ENCODE measurements around the gene WWC2. TPM values are rescaled to one million over a fixed set of nuclear protein-coding genes. Genes with fewer than 3 reads are reported as not detected.

WWC2 gene
- polyA plus RNA-seq, 1 donor from 2014 or later: 0.29 TPM

DNA sequence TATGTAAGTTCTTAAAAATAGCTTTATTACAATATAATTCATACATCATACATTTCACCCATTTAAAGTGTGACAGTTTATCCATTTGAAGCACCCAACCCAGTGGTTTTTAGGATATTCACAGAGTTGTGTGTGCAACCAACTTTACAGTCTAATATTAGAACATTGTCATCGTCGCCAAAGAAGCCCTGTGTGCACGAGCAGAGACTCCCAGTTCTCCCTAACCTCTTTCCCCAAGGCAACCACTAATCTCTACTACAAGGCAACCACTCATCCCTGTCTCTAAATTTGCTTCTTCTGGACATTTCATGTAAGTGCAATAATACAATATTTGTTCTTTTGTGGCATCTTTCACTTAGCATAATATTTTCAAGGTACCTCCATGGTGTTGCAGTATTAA is 173.3 kb downstream of the WWC2 start:
- Mint-ChIP-seq H3K9me3 (peaks cover 0 to 23% (median 5%) of the 10 kb centered on the region in 3 donors), H3K4me3 (no peak overlapping the region), H3K27me3 (peaks cover 4% of the 10 kb centered on the region), H3K4me1 (no peaks in the 10 kb centered on the region), H3K36me3 (peaks cover 2% of the 10 kb centered on the region), H3K27ac (no peak overlapping the region)

DNA sequence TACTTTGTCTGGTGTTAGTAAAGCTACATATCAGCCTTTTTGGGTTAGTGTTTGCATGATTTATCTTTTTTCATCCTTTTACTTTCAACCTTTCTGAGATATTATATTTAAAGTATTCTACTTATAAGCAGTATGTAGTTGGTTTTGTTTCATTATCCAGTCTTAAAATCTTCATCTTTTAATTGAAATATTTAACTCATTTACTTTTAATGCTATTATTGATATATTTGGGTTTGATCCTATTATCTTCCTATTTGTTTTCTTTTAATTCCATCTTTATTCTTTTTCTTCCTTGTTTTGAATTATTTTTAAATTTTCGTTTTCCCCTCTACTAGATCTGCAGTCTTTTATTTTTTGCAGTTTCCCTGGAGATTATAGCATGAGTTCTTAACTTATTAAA is 177.0 kb downstream of the WWC2 start:
- H3K4me1 Mint-ChIP-seq: no peaks in the 10 kb centered on the region
- H3K36me3 Mint-ChIP-seq: peaks cover 2% of the 10 kb centered on the region
- peaks cover 4% of the 10 kb centered on the region for H3K27me3 Mint-ChIP-seq
- no peak overlapping the region for H3K27ac Mint-ChIP-seq
- peaks cover 0 to 23% (median 5%) of the 10 kb centered on the region in 3 donors for H3K9me3 Mint-ChIP-seq
- no peak overlapping the region for H3K4me3 Mint-ChIP-seq

DNA sequence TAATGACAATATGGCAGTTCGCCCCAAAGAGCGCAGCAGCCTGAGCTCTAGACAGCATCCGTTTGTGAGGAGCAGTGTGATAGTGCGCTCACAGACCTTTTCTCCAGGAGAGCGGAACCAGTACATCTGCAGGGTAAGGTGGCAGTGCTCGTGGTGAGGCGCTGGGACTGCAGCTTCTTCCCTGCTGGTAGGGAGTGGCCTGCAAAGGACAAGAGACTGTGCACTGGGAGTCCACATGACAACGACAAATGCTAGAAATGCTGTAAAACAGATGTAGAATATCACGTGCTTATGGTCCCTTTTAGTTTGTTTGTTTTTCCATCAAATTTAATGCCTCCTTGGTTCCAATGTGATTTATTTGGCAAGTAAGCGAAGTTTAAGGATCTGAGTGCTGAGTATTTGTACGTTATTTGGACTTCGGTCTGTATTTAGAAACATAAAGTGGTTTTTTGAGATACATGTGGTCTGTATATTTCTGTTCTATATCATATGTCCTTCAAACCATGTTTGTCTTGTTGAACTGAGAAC is 185.3 kb downstream of the WWC2 start:
- Mint-ChIP-seq H3K36me3 (no peaks in the 10 kb centered on the region), H3K9me3 (peaks cover 0 to 2% (median 0%) of the 10 kb centered on the region in 3 donors), H3K27ac (no peak overlapping the region), H3K4me1 (no peaks in the 10 kb centered on the region), H3K27me3 (peaks cover 1% of the 10 kb centered on the region), H3K4me3 (no peak overlapping the region)

DNA sequence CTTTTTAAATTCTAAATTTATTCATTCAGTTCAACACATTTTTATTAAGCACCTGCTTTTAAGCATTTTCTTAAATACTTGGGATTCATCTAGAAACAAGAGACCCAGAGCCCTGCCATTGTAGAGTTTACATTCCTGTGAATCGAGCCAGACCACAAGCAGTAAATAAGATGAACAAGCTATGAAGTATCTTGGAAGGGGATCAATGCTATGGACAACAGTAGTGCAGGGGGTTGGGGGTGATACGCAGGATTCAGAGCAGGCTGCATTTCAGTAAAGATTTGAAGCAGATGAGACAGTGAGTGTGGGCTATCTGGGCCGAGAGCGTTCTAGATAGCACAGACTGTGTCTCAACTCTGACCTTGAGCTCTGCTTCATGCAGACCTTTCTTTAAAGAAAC is 185.9 kb downstream of the WWC2 start:
- H3K9me3 Mint-ChIP-seq: peaks cover 0 to 2% (median 0%) of the 10 kb centered on the region in 3 donors
- H3K4me1 Mint-ChIP-seq: no peaks in the 10 kb centered on the region
- no peak overlapping the region for H3K4me3 Mint-ChIP-seq
- H3K36me3 Mint-ChIP-seq: no peaks in the 10 kb centered on the region
- no peak overlapping the region for H3K27ac Mint-ChIP-seq
- peaks cover 1% of the 10 kb centered on the region for H3K27me3 Mint-ChIP-seq

DNA sequence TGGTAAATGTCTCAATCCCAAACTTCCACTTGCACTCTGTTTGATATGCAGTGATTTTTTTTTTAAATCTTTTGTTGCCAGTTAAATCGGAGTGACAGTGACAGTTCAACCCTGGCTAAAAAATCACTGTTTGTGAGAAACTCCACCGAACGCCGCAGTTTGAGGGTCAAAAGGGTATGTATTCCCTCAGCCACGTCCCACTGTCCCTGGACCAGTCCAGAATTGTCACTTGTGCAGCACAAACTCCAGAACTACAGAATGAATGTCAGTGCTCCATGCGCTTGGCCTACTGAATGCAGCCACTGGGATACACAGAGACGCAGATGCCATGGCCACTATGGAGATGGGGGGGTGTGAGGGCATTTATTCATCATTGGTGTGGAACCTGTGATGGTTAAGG is 186.8 kb downstream of the WWC2 start:
- Mint-ChIP-seq H3K36me3 (no peaks in the 10 kb centered on the region), H3K27me3 (peaks cover 1% of the 10 kb centered on the region), H3K9me3 (peaks cover 0 to 2% (median 0%) of the 10 kb centered on the region in 3 donors), H3K4me3 (no peak overlapping the region), H3K4me1 (no peaks in the 10 kb centered on the region), H3K27ac (no peak overlapping the region)

DNA sequence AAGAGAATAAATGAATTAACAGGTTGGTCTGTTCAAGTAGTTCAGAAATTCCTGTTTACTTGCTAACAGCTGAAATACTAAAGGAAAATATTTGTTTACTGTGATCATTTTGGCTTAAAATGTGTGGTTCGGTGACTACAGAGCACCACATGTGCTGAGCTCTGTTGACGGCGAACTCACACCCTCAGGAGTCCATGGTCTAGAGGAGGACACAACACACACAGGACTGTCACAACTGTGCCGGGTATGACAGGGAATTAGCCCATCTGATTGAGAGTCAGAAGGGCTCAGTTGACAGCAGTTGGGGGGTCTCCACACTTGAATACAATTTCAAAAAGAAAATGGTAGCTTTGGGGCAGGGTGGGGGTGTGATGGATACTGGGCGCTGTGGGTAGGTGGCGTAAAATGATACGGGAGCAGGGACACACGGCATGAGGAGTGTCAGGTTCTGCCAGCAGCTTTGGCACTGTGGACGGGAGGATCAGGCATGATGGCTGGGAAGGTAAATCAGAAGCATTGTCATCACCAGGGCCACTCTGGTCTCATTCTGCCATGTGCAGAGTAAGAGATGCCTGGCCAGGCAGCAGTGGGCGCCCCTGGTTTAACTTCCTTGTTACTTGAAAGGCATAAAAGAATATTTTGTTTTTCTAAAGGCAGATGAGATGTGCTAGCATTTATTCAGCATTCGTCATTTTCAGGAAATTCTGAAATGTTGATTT is 187.7 kb downstream of the WWC2 start:
- H3K9me3 Mint-ChIP-seq: peaks cover 0 to 2% (median 0%) of the 10 kb centered on the region in 3 donors
- H3K27me3 Mint-ChIP-seq: peaks cover 3% of the 10 kb centered on the region
- H3K27ac Mint-ChIP-seq: no peak overlapping the region
- H3K4me1 Mint-ChIP-seq: no peaks in the 10 kb centered on the region
- H3K4me3 Mint-ChIP-seq: no peak overlapping the region
- H3K36me3 Mint-ChIP-seq: no peaks in the 10 kb centered on the region

DNA sequence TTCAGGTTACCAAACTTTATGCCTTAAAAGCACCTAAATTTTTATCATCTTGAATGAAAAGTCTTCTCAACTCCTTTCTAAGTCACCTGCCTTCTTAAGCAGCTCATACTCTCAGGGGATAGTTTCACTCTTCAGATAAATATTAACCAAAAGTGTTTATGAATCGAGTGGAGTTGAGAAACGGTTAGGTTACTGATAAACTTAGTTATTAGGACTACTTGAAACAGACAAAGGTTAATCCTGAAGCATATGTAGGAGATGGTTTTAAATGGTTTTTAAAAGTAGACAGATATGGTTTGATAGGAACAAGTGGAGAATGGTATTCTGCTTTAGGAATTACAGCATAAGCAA is 188.2 kb downstream of the WWC2 start:
- Mint-ChIP-seq H3K9me3 (peaks cover 0 to 2% (median 0%) of the 10 kb centered on the region in 3 donors), H3K27me3 (peaks cover 3% of the 10 kb centered on the region), H3K36me3 (no peaks in the 10 kb centered on the region), H3K4me1 (no peaks in the 10 kb centered on the region), H3K4me3 (no peak overlapping the region), H3K27ac (no peak overlapping the region)

DNA sequence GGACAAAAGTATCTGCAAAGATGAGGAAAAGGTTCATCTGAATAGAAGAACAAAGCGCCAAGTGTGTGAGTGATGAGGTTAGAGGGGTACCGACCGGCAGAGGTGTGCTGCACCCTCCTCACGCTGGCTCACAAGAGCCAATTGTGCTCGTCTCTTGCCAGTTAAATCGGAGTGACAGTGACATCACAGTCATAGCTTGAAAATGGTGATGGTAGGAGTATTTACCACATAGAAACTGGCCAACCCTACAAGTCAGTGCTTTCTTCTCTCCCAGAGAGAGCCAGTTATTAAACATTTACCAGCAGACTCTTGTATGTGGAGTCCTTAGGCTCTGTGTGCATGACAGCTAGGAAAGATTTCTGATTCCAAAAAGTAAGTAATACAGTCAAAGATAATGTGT is 188.6 kb downstream of the WWC2 start:
- Mint-ChIP-seq H3K27ac (no peak overlapping the region), H3K9me3 (peaks cover 0 to 2% (median 0%) of the 10 kb centered on the region in 3 donors), H3K36me3 (no peaks in the 10 kb centered on the region), H3K4me3 (no peak overlapping the region), H3K4me1 (no peaks in the 10 kb centered on the region), H3K27me3 (peaks cover 3% of the 10 kb centered on the region)

DNA sequence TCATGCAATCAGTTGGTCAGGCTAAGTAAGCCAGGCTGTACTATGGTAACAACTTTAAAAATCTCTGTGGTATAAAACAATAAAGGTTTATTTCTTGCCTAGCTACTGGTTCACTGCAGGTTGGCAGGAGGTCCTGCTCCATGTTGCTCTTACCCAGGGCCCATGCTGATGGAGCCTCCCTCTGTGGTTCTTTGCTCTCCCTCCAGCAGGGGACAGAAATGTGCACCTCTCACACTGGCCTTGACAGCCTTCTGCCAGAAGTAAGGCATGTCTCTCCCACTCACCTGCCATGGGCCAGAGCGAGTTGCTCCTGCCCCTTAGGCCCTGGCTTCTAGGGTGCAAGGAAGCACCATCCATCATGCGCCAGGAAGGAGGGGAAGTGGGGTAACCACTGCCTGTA is 189.9 kb downstream of the WWC2 start:
- Mint-ChIP-seq H3K4me3 (no peak overlapping the region), H3K27ac (no peak overlapping the region), H3K9me3 (peaks cover 0 to 2% (median 0%) of the 10 kb centered on the region in 3 donors), H3K27me3 (peaks cover 3% of the 10 kb centered on the region), H3K4me1 (no peaks in the 10 kb centered on the region), H3K36me3 (no peaks in the 10 kb centered on the region)

DNA sequence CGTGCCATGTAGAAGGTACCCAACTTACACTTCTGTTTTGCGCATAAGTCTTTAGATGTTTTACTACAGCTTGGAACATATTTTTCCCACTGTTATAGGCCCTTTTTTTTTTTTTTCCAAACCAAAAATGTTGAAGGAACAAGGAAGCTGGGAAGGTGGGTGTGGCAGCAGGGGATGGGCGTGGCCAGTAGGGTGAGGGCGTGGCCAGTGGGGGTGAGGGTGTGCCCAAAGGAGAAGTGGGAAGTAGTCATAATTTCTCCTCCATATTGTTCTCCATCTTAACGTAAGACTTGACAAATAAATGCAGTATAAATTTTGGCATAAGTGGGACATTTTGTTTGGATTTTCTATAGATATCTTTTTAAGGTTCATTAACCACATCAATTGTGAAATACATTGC is 190.6 kb downstream of the WWC2 start:
- Mint-ChIP-seq H3K4me3 (no peak overlapping the region), H3K4me1 (no peaks in the 10 kb centered on the region), H3K9me3 (peaks cover 0 to 2% (median 0%) of the 10 kb centered on the region in 3 donors), H3K27me3 (peaks cover 3% of the 10 kb centered on the region), H3K27ac (no peak overlapping the region), H3K36me3 (no peaks in the 10 kb centered on the region)

DNA sequence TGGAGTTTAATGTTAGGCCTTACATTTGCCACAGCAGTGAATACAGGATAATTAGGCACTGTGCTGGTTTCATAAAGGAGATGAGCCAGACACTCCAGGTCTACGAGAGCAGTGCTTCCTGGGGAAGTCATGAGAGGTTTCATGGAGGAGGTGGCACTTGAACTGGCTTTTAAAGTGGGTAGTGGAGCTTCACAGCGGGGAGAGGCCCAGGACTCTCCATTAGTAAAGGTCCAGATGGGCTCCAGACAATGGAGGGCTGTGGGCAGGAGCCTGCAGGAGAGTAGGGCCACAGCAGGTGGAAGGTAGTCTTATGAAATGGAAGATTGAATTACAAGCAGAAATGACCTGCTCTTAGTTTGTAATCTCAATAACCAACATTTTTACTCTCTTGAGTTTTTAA is 192.0 kb downstream of the WWC2 start:
- H3K27ac Mint-ChIP-seq: no peak overlapping the region
- H3K9me3 Mint-ChIP-seq: peaks cover 0 to 2% (median 0%) of the 10 kb centered on the region in 3 donors
- H3K4me1 Mint-ChIP-seq: no peaks in the 10 kb centered on the region
- H3K27me3 Mint-ChIP-seq: peaks cover 3% of the 10 kb centered on the region
- H3K36me3 Mint-ChIP-seq: no peaks in the 10 kb centered on the region
- H3K4me3 Mint-ChIP-seq: no peak overlapping the region

DNA sequence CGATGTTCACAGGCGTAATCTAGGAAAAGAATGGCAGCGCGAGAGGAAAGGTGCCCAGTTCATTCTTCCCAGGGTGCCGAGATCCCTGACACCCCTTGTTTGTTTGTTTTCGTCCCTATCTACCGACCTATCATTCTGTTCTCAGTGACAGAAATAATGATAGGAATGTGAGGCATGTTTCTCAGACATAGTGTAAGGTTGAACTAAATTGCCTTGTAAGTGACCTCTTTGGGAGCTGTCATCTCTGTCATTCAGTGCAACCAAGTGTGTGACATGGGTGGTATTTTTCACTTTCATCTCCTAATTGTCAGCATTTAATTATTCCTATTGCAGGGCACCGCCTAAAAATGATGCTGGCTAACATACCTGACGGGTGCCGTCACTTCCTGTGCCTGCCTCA is 196.7 kb downstream of the WWC2 start:
- Mint-ChIP-seq H3K27ac (no peak overlapping the region), H3K9me3 (no peaks in the 10 kb centered on the region), H3K4me1 (peaks cover 0 to 2% (median 0%) of the 10 kb centered on the region in 3 donors), H3K4me3 (no peak overlapping the region), H3K36me3 (no peaks in the 10 kb centered on the region), H3K27me3 (peaks cover 6% of the 10 kb centered on the region)

DNA sequence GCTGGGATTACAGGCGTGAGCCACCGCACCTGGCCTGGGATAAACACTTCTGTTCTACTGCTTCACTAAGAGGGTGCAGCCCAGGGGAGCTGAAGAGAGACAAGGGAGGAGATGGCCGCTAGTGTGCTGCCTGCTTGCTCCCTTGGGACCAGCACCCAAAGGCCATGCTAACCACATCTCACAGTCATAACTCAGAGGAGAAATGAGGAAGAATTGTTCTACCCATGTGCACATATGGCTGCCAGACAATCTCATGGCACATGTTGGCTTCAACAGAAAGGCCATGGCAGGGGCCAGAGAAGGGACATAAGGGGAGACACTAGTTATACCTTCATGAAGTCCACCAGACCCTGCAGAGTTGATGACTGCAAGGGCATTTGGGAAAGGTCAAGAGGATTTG is 198.6 kb downstream of the WWC2 start:
- Mint-ChIP-seq H3K4me1 (peaks cover 0 to 2% (median 0%) of the 10 kb centered on the region in 3 donors), H3K4me3 (no peak overlapping the region), H3K27me3 (peaks cover 3% of the 10 kb centered on the region), H3K9me3 (no peaks in the 10 kb centered on the region), H3K36me3 (no peaks in the 10 kb centered on the region), H3K27ac (no peak overlapping the region)

DNA sequence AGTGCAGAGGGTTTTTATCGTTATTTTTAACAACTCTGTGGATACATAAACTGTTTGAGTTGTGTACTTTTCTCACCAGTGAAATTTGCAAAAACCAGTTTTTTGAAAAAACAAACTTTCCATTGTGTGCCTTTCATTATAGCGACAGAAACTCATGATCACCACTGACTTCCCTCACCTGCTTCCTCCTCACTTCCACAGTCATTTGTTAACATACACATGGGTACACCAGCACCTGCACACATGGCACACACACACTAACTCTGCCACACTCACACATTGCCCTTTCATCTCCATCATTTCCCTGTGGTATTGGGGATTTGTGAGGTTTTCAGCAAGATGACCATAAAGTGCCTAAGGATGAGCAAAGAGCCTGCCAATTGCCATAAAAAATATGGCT is 200.4 kb downstream of the WWC2 start:
- H3K4me1 Mint-ChIP-seq: peaks cover 0 to 2% (median 0%) of the 10 kb centered on the region in 3 donors
- H3K4me3 Mint-ChIP-seq: no peak overlapping the region
- H3K9me3 Mint-ChIP-seq: no peaks in the 10 kb centered on the region
- no peaks in the 10 kb centered on the region for H3K36me3 Mint-ChIP-seq
- H3K27me3 Mint-ChIP-seq: peaks cover 3% of the 10 kb centered on the region
- no peak overlapping the region for H3K27ac Mint-ChIP-seq

DNA sequence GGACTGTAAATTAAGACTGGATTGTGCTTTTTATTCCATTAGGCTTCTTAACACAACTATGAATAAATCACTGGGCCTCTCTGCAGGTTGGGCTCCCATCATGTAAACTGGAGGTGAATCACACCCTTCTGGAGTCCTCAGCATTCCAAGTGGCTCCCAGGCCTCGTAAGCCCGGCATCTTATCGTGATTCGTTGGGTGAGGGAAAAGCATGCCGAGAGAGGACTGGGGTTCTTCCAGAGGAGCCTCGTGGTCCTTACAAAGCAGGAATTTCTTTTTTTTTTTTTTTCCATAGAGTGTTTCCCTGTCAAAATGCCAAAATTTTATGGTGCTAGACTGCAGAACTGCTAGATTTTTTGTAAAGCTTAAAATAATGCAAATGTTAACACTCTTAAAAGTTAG is 201.0 kb downstream of the WWC2 start:
- no peak overlapping the region for H3K27ac Mint-ChIP-seq

DNA sequence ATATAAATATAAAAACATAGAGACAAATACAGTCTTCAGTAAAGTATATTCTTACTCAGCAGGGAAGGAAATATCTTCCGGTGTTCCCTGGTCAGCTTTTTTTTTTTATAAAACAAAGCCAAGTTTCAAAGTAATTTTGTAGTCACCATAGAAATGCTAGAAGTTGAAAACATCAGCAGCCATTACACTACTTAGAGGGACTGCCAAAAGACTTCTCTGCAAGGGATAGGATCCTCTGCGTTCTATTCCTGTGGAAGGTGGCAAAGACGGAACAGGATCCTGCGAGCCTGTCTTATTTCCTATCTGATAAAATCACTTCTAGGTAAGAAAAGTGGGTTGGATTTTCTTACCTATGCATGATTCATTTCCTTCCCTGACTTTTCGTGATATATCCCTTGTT is 201.6 kb downstream of the WWC2 start:
- no peak overlapping the region for H3K4me3 Mint-ChIP-seq
- H3K4me1 Mint-ChIP-seq: peaks cover 0 to 2% (median 0%) of the 10 kb centered on the region in 3 donors
- H3K36me3 Mint-ChIP-seq: no peaks in the 10 kb centered on the region
- no peaks in the 10 kb centered on the region for H3K9me3 Mint-ChIP-seq
- peaks cover 3% of the 10 kb centered on the region for H3K27me3 Mint-ChIP-seq
- no peak overlapping the region for H3K27ac Mint-ChIP-seq

More for the DNA sequence above, 201.0 kb downstream of the WWC2 start:
- peaks cover 3% of the 10 kb centered on the region for H3K27me3 Mint-ChIP-seq
- H3K36me3 Mint-ChIP-seq: no peaks in the 10 kb centered on the region
- no peak overlapping the region for H3K4me3 Mint-ChIP-seq
- H3K9me3 Mint-ChIP-seq: no peaks in the 10 kb centered on the region
- H3K4me1 Mint-ChIP-seq: peaks cover 0 to 2% (median 0%) of the 10 kb centered on the region in 3 donors

All from IgD-negative memory B cell (primary cell).